ENCODE results near the gene IQUB. TPM values are rescaled to one million over a fixed set of nuclear protein-coding genes. Genes with fewer than 3 reads are reported as not detected.

IQUB gene
- total RNA-seq, 2 experiments from 2014 or later = not detected

DNA sequence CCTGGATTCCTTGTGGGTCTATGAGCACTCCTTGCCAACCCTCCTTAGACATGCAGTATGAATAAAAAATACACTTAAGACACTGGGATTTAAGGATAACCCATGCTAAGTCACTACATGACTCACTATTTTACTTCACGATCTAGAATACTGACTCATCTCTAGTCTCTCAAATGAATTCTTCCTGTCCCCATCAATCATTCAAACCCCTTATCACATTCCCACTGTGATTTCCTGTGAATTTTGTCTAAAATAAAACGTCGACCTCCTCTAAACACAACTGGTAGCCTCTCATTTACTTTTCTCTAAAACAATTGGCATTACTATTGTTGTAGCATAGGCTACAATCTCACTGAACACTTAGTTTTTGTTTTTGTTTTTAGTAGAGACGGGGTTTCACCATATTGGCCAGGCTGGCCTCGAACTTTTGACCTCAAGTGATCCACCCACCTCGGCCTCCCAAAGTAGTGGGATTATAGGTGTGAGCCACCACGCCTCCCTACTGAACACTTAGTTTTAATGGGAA, 3.9 kb upstream of the IQUB start:
- Mint-ChIP-seq H3K27ac (no peak overlapping the region), H3K4me3 (no peak overlapping the region), H3K27me3 (peaks cover 3% of the 10 kb centered on the region), H3K36me3 (ENCODE audit: low read depth) (peaks cover 30% of the 10 kb centered on the region), H3K4me1 (ENCODE audit: low read depth) (peaks cover 30% of the 10 kb centered on the region), H3K9me3 (no peaks in the 10 kb centered on the region)
- H3K27me3 ChIP-seq (ENCODE audit: control insufficient read depth in 1 of 2, insufficient read depth in 2 of 2, low read length in 2 of 2) = peaks cover 0 to 3% of the 10 kb centered on the region in 2 experiments
- DNase-seq (no peak), ATAC-seq (ENCODE audit: poor library complexity) (no peak)
- CTCF ChIA-PET = no interaction called here
- peaks cover 14% of the 10 kb centered on the region for H3K4me1 ChIP-seq (ENCODE audit: insufficient read depth, low read length)
- peaks cover 6% of the 10 kb centered on the region for H3K36me3 ChIP-seq (ENCODE audit: insufficient read depth, low read length)
- intact Hi-C loops (cut with DNase I, micrococcal nuclease) = loop anchor here in 1 of 2 experiments (1.0 to 2.0 kb wide), 2 partner anchors 45 to 207 kb away; no protein-coding TSS in a partner anchor
- H3K9me3 ChIP-seq (ENCODE audit: control insufficient read depth in 1 of 2, insufficient read depth in 1 of 2, low read length in 2 of 2) = no peaks in the 10 kb centered on the region
- POLR2A ChIA-PET = interaction anchor here (1.5 kb wide), 1 partner anchor 19 kb away, joined by 4 read pairs; no protein-coding TSS in a partner anchor
- H3K4me3 ChIP-seq (ENCODE audit: low read length) = no peak overlapping the region
- TF ChIP-seq, protein P1, sequence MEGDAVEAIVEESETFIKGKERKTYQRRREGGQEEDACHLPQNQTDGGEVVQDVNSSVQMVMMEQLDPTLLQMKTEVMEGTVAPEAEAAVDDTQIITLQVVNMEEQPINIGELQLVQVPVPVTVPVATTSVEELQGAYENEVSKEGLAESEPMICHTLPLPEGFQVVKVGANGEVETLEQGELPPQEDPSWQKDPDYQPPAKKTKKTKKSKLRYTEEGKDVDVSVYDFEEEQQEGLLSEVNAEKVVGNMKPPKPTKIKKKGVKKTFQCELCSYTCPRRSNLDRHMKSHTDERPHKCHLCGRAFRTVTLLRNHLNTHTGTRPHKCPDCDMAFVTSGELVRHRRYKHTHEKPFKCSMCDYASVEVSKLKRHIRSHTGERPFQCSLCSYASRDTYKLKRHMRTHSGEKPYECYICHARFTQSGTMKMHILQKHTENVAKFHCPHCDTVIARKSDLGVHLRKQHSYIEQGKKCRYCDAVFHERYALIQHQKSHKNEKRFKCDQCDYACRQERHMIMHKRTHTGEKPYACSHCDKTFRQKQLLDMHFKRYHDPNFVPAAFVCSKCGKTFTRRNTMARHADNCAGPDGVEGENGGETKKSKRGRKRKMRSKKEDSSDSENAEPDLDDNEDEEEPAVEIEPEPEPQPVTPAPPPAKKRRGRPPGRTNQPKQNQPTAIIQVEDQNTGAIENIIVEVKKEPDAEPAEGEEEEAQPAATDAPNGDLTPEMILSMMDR (IDR thresholded peaks at IDR 0.05) = no peak
- H3K27ac ChIP-seq (ENCODE audit: low read depth in 1 of 2, low read length in 2 of 2) = no peak overlapping the region

DNA sequence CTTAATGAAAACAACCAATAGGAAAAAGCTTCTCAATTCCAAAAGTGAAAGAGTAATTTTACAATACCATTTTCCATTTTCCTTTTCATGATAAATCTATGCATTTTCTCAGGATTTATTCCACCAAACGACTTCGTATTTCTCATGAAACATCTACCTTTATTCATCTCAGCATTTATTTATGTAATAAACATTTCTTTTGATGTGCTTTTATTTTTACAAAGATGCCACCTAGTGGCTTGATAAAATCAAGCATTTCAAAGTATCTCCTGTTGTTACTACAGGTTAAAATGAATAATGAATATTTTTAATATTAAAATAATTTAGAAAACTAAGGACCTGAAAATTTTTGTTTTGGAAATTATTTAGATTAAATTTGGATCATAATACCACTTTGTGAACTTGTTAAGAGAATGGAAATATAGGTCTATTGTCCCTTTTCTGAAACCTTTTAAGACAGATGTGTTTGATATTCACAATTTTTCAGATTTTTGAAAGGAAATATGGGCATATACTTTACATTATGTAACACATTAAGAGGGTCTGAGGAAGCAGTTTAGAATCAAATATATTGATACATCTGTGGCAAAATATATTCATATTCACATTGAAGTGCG, 2.7 kb upstream of the IQUB start:
- Mint-ChIP-seq H3K4me1 (ENCODE audit: low read depth) (peaks cover 38% of the 10 kb centered on the region), H3K27me3 (peaks cover 11% of the 10 kb centered on the region), H3K36me3 (ENCODE audit: low read depth) (peaks cover 26% of the 10 kb centered on the region), H3K27ac (no peak overlapping the region), H3K9me3 (no peaks in the 10 kb centered on the region), H3K4me3 (peak overlapping the region; percentile 62)
- H3K27me3 ChIP-seq (ENCODE audit: control insufficient read depth in 1 of 2, insufficient read depth in 2 of 2, low read length in 2 of 2) = peaks cover 3 to 4% of the 10 kb centered on the region in 2 experiments
- TF ChIP-seq, protein P1 (IDR thresholded peaks at IDR 0.05) = peak; percentile 76
- H3K9me3 ChIP-seq (ENCODE audit: control insufficient read depth in 1 of 2, insufficient read depth in 1 of 2, low read length in 2 of 2) = no peaks in the 10 kb centered on the region
- peak in 3 of 14 experiments; percentile 36 to 54 (median 39) for DNase-seq
- no peak overlapping the region for H3K27ac ChIP-seq (ENCODE audit: low read depth in 1 of 2, low read length in 2 of 2)
- H3K4me3 ChIP-seq (ENCODE audit: low read length) = no peak overlapping the region
- no peak for ATAC-seq (ENCODE audit: poor library complexity)
- intact Hi-C loops (cut with DNase I, micrococcal nuclease) = loop anchor here in 1 of 2 experiments (1.0 kb wide), 1 partner anchor 43 kb away; no protein-coding TSS in a partner anchor
- H3K4me1 ChIP-seq (ENCODE audit: insufficient read depth, low read length) = peaks cover 23% of the 10 kb centered on the region
- POLR2A ChIA-PET = interaction anchor here (0.7 kb wide), 1 partner anchor 43 kb away, joined by 3 read pairs; no protein-coding TSS in a partner anchor
- CTCF ChIA-PET = no interaction called here
- peaks cover 4% of the 10 kb centered on the region for H3K36me3 ChIP-seq (ENCODE audit: insufficient read depth, low read length)

DNA sequence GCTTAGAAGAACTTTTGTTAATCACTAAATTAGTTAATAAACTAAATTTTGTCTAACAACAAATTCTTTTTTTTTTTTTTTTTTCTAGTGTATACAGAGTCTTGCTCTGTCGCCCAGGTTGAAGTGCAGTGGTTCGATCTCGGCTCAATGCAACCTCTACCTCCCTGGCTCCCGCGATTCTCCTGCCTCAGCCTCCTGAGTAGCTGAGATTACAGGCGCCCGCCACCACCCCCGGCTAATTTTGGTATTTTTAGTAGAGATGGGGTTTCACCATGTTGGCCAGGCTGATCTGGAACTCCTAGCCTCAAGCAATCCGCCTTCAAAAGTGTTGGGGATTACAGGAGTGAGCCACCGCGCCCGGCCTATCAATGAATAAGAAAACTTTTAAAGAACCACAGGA, 1.1 kb upstream of the IQUB start:
- no peak for ATAC-seq (ENCODE audit: poor library complexity)
- Histone ChIP-seq H3K27me3 (ENCODE audit: control insufficient read depth in 1 of 2, insufficient read depth in 2 of 2, low read length in 2 of 2) (peaks cover 0 to 10% of the 10 kb centered on the region in 2 experiments), H3K36me3 (ENCODE audit: insufficient read depth, low read length) (no peaks in the 10 kb centered on the region), H3K9me3 (ENCODE audit: control insufficient read depth in 1 of 2, insufficient read depth in 1 of 2, low read length in 2 of 2) (no peaks in the 10 kb centered on the region), H3K4me3 (ENCODE audit: low read length) (peak overlapping the region; percentile 78), H3K27ac (ENCODE audit: low read depth in 1 of 2, low read length in 2 of 2) (no peak overlapping the region), H3K4me1 (ENCODE audit: insufficient read depth, low read length) (peaks cover 23% of the 10 kb centered on the region)
- H3K27ac Mint-ChIP-seq = no peak overlapping the region
- peaks cover 21% of the 10 kb centered on the region for H3K27me3 Mint-ChIP-seq
- ChIA-PET CTCF (interaction anchor here (0.8 to 1.2 kb wide), 2 partner anchors 9 to 42 kb away, joined by 3 read pairs; no protein-coding TSS in a partner anchor), POLR2A (interaction anchor here (1.1 to 3.0 kb wide), 3 partner anchors 20 to 41 kb away, joined by 4 to 44 read pairs (median 4); partner anchors contain the start of gene NDUFA5)
- peak overlapping the region; percentile 64 for H3K4me3 Mint-ChIP-seq
- peaks cover 12% of the 10 kb centered on the region for H3K36me3 Mint-ChIP-seq (ENCODE audit: low read depth)
- peaks cover 38% of the 10 kb centered on the region for H3K4me1 Mint-ChIP-seq (ENCODE audit: low read depth)
- no peaks in the 10 kb centered on the region for H3K9me3 Mint-ChIP-seq
- TF ChIP-seq, protein P1 (IDR thresholded peaks at IDR 0.05) = no peak
- DNase-seq = peak in 1 of 14 experiments; percentile 33
- intact Hi-C loops (cut with DNase I, micrococcal nuclease) = loop anchor here in 1 of 2 experiments (1.0 kb wide), 1 partner anchor 21 kb away; no protein-coding TSS in a partner anchor
